Measurements from ENCODE around the gene PEX16.

The PEX16 gene

GRCh38 chr11:45917623-45918330 is at the start of gene PEX16:
Gene PEX16, minus strand, starts transcription at chr11:45917877. Its CDS starts 66 bp downstream, at chr11:45917811.
- DNase-seq (ENCODE audit: low read depth) = peak; percentile 85

GRCh38 chr11:45964911-45965389 is 47.3 kb upstream of the PEX16 start:
- peak; percentile 25 for DNase-seq (ENCODE audit: low read depth)

- peak; percentile 8 for DNase-seq (ENCODE audit: low read depth)
Measured at GRCh38 chr11:45961751-45962240, 44.1 kb upstream of the PEX16 start.

- DNase-seq (ENCODE audit: low read depth) = no peak
Measured at GRCh38 chr11:45960387-45961095, 42.9 kb upstream of the PEX16 start.

GRCh38 chr11:45959851-45960250 is 42.2 kb upstream of the PEX16 start:
- no peak for DNase-seq (ENCODE audit: low read depth)

- DNase-seq (ENCODE audit: low read depth) = no peak
Measured at GRCh38 chr11:45949992-45950407, 32.3 kb upstream of the PEX16 start.

GRCh38 chr11:45948356-45948755 is 30.7 kb upstream of the PEX16 start:
- DNase-seq (ENCODE audit: low read depth) = no peak

- DNase-seq (ENCODE audit: low read depth) = no peak
Measured at GRCh38 chr11:45947885-45948284, 30.2 kb upstream of the PEX16 start.

- no peak for DNase-seq (ENCODE audit: low read depth)
Measured at GRCh38 chr11:45945397-45945999, 27.8 kb upstream of the PEX16 start.

- DNase-seq (ENCODE audit: low read depth) = no peak
Measured at GRCh38 chr11:45942381-45942780, 24.7 kb upstream of the PEX16 start.

- DNase-seq (ENCODE audit: low read depth) = no peak
Measured at GRCh38 chr11:45941285-45941684, 23.6 kb upstream of the PEX16 start.

- DNase-seq (ENCODE audit: low read depth) = no peak
Measured at GRCh38 chr11:45939836-45940235, 22.2 kb upstream of the PEX16 start.

GRCh38 chr11:45937916-45938315 is 20.2 kb upstream of the PEX16 start:
- DNase-seq (ENCODE audit: low read depth) = no peak

- no peak for DNase-seq (ENCODE audit: low read depth)
Measured at GRCh38 chr11:45936511-45937054, 18.9 kb upstream of the PEX16 start.

- DNase-seq (ENCODE audit: low read depth) = no peak
Measured at GRCh38 chr11:45935349-45936064, 17.8 kb upstream of the PEX16 start.

- no peak for DNase-seq (ENCODE audit: low read depth)
Measured at GRCh38 chr11:45934580-45935318, 17.1 kb upstream of the PEX16 start.

GRCh38 chr11:45933846-45934579 is 16.3 kb upstream of the PEX16 start:
- no peak for DNase-seq (ENCODE audit: low read depth)

- no peak for DNase-seq (ENCODE audit: low read depth)
Measured at GRCh38 chr11:45933131-45933831, 15.6 kb upstream of the PEX16 start.

GRCh38 chr11:45932217-45932616 is 14.5 kb upstream of the PEX16 start:
- no peak for DNase-seq (ENCODE audit: low read depth)

GRCh38 chr11:45931739-45932138 is 14.1 kb upstream of the PEX16 start:
- DNase-seq (ENCODE audit: low read depth) = no peak
